Suprapubic skin (tissue), 4 donors: ENCODE data around the gene JPT1. TPM values are rescaled to one million over a fixed set of nuclear protein-coding genes. Genes with fewer than 3 reads are reported as not detected.

Source experiments
- DNase-seq, 2 donors: peaks; one replicate each; pipeline ENCODE4 v3.0.0-alpha.2; 2019; ENCODE audit warnings: low spot score in 2 of 2
- H3K27ac ChIP-seq: fragments of 200-600 bp; sonication (generic); one replicate; pipeline ENCODE4 v1.5.1; 2019
- H3K27me3 ChIP-seq: fragments of 200-600 bp; sonication (generic); one replicate; pipeline ENCODE4 v1.5.1; 2019
- H3K36me3 ChIP-seq: fragments of 200-600 bp; sonication (generic); one replicate; pipeline ENCODE4 v1.5.1; 2019
- H3K4me1 ChIP-seq: fragments of 200-600 bp; sonication (generic); one replicate; pipeline ENCODE4 v1.5.1; 2019
- H3K4me3 ChIP-seq: fragments of 200-600 bp; sonication (generic); one replicate; pipeline ENCODE4 v1.5.1; 2019; ENCODE audit warnings: mild to moderate bottlenecking
- H3K9me3 ChIP-seq: fragments of 200-600 bp; sonication (generic); one replicate; pipeline ENCODE4 v1.5.1; 2019
- CTCF ChIP-seq, 2 donors: fragments of 200-600 bp in 1 of 2; fragments of 450-650 bp in 1 of 2; sonication (generic) in 1 of 2; IDR thresholded peaks; one replicate each; pipeline ENCODE4 v1.5.1; 2016 to 2019; ENCODE audit warnings: antibody characterized with exemption in 2 of 2, mild to moderate bottlenecking in 1 of 2, moderate library complexity in 1 of 2
- EP300 ChIP-seq: sonication (generic); formaldehyde crosslinking; IDR thresholded peaks from one replicate; pipeline ENCODE4 v1.6.1; 2017; ENCODE audit warnings: antibody characterized with exemption
- POLR2A ChIP-seq, 2 donors: fragments of 450-650 bp; IDR thresholded peaks; one replicate each; pipeline ENCODE4 v1.6.1; 2017; ENCODE audit warnings: antibody characterized with exemption in 2 of 2, mild to moderate bottlenecking in 2 of 2, moderate library complexity in 2 of 2
- POLR2AphosphoS5 ChIP-seq, 3 donors: sonication (generic); formaldehyde crosslinking; IDR thresholded peaks; one replicate each; pipeline ENCODE4 v1.6.1; 2017; ENCODE audit warnings: antibody characterized with exemption in 3 of 3
- WGBS: methylation state at CpG from one replicate; pipeline ENCODE4 v1.1.5; 2018; 5-methylcytosine and 5-hydroxymethylcytosine counted together
- total RNA-seq, 4 donors: library from RNA; depleted of rRNA; stranded (reverse); fragments of >200 nt; gene quantifications; one replicate each; pipeline ENCODE4 v1.1.0, GENCODE V29; 2016

JPT1 gene
- total RNA-seq, 4 donors from 2014 or later = 37.9 to 55.9 (median 50.4) TPM

GRCh38 chr17:75109046-75109406 lies 45.3 kb downstream of the JPT1 start:
- H3K9me3 ChIP-seq = no peaks in the 10 kb centered on the region
- no peak for DNase-seq
- TF ChIP-seq POLR2A (IDR thresholded peaks at IDR 0.05) = no peak
- TF ChIP-seq CTCF (IDR thresholded peaks at IDR 0.05) = no peak
- TF ChIP-seq POLR2AphosphoS5 (IDR thresholded peaks at IDR 0.05) = no peak
- TF ChIP-seq EP300 = no peak
- H3K4me3 ChIP-seq = peak overlapping the region; percentile 87
- 16% methylated on average over 22 of the region's 22 CpGs for WGBS
- H3K27ac ChIP-seq = no peak overlapping the region
- H3K36me3 ChIP-seq = peaks cover 6% of the 10 kb centered on the region
- peaks cover 21% of the 10 kb centered on the region for H3K4me1 ChIP-seq
- H3K27me3 ChIP-seq = no peaks in the 10 kb centered on the region

- no peak for TF ChIP-seq POLR2AphosphoS5 (IDR thresholded peaks at IDR 0.05)
- TF ChIP-seq CTCF (IDR thresholded peaks at IDR 0.05) = no peak
- no peak for TF ChIP-seq EP300
- no peak for TF ChIP-seq POLR2A (IDR thresholded peaks at IDR 0.05)
- 90% methylated on average over 2 of the region's 2 CpGs for WGBS
- H3K27ac ChIP-seq = no peak overlapping the region
Observed at GRCh38 chr17:75108193-75108592, 46.1 kb downstream of the JPT1 start.

GRCh38 chr17:75105126-75106080 lies 48.9 kb downstream of the JPT1 start:
- no peaks in the 10 kb centered on the region for H3K27me3 ChIP-seq
- no peaks in the 10 kb centered on the region for H3K9me3 ChIP-seq
- no peak overlapping the region for H3K4me3 ChIP-seq
- H3K27ac ChIP-seq = no peak overlapping the region
- 75% methylated on average over 20 of the region's 20 CpGs for WGBS
- DNase-seq = no peak
- H3K4me1 ChIP-seq = peaks cover 15% of the 10 kb centered on the region
- H3K36me3 ChIP-seq = peaks cover 10% of the 10 kb centered on the region
- peak; percentile 36 to 82 for TF ChIP-seq CTCF (IDR thresholded peaks at IDR 0.05)
- TF ChIP-seq EP300 = no peak

More at GRCh38 chr17:75108193-75108592, 46.1 kb downstream of the JPT1 start:
- DNase-seq = no peak
- H3K4me3 ChIP-seq = no peak overlapping the region
- no peaks in the 10 kb centered on the region for H3K9me3 ChIP-seq
- H3K4me1 ChIP-seq = peaks cover 15% of the 10 kb centered on the region
- peaks cover 6% of the 10 kb centered on the region for H3K36me3 ChIP-seq
- no peaks in the 10 kb centered on the region for H3K27me3 ChIP-seq

GRCh38 chr17:75103601-75104554 lies 50.4 kb downstream of the JPT1 start:
- Histone ChIP-seq H3K27ac (no peak overlapping the region), H3K27me3 (no peaks in the 10 kb centered on the region), H3K36me3 (peaks cover 25% of the 10 kb centered on the region), H3K9me3 (no peaks in the 10 kb centered on the region), H3K4me3 (no peak overlapping the region), H3K4me1 (peaks cover 5% of the 10 kb centered on the region)
- TF ChIP-seq POLR2A (IDR thresholded peaks at IDR 0.05) (no peak), EP300 (no peak)
- WGBS = 85% methylated on average over 13 of the region's 14 CpGs
- no peak for DNase-seq

- TF ChIP-seq POLR2A (IDR thresholded peaks at IDR 0.05) (no peak), POLR2AphosphoS5 (IDR thresholded peaks at IDR 0.05) (no peak), EP300 (no peak), CTCF (IDR thresholded peaks at IDR 0.05) (no peak)
- Histone ChIP-seq H3K27me3 (no peaks in the 10 kb centered on the region), H3K4me3 (no peak overlapping the region), H3K9me3 (no peaks in the 10 kb centered on the region), H3K36me3 (peaks cover 28% of the 10 kb centered on the region), H3K4me1 (peaks cover 3% of the 10 kb centered on the region), H3K27ac (no peak overlapping the region)
- DNase-seq = no peak
- 56% methylated on average over 12 of the region's 12 CpGs for WGBS
Observed at GRCh38 chr17:75102385-75102821, 51.9 kb downstream of the JPT1 start.
